K562 (cell line): ENCODE data around the gene TMEM204. TPM values are rescaled to one million over a fixed set of nuclear protein-coding genes. Genes with fewer than 3 reads are reported as not detected.

ENCODE experiments used
- ATAC-seq: fragments of 200-7000 bp; cut with Tn5 transposase; 3 replicates; pipeline ENCODE4 v1.9.1; 2020; ENCODE audit warnings: moderate library complexity
- BruUV-seq: library from RNA; stranded (reverse); fragments of 400-500 nt; replicated peaks from 2 replicates; lab custom pipeline; 2021; lab: Mats Ljungman, UMichigan
- CTCF ChIA-PET: fragments of 300-600 bp; formaldehyde crosslinking; extraction: SDS; loops from one replicate; lab custom pipeline; 2021; ENCODE audit warnings: low intra/inter-chr PET ratio; lab: Yijun Ruan, JAX
- POLR2A ChIA-PET: fragments of 300-600, 350-650 bp; sonication (Branson Sonifier 250); formaldehyde crosslinking; extraction: SDS; loops from one replicate; lab custom pipeline; 2021; ENCODE audit warnings: antibody characterized with exemption, inconsistent platforms; lab: Yijun Ruan, JAX
- DNase-seq, 4 experiments: peaks; one replicate each; pipeline versions ENCODE4 v3.0.0 to v3.0.0-alpha.2; 2011 to 2018; ENCODE audit warnings: low spot score in 3 of 4, mixed read lengths in 3 of 4; ENCODE audit errors: extremely low read depth in 1 of 4
- FAIRE-seq: peaks from 2 replicates; lab custom pipeline; 2011; peaks lifted over from hg19 to GRCh38; lab: Jason Lieb, UNC
- H2AFZ ChIP-seq: 2 replicates; pipeline ENCODE4 v1.6.0; 2011; ENCODE audit warnings: low read depth, low read length, control low read depth, inconsistent platforms
- H3K27ac ChIP-seq: fragments of 200-600 bp; 3 replicates; pipeline ENCODE4 v1.8.0; 2011; ENCODE audit warnings: low read depth, mild to moderate bottlenecking, control low read depth, inconsistent platforms, low read length, moderate library complexity, mixed read lengths; ENCODE audit errors: extremely low read depth
- H3K27me3 ChIP-seq, 2 experiments: fragments of 300-600 bp in 1 of 2; 2 replicates in 1 of 2; 3 replicates in 1 of 2; pipeline versions ENCODE4 v1.6.0 to v1.8.0; 2011; ENCODE audit warnings: inconsistent platforms in 2 of 2, low read length in 2 of 2, mild to moderate bottlenecking in 1 of 2, mixed read lengths in 1 of 2, moderate library complexity in 1 of 2; ENCODE audit not compliant: control insufficient read depth in 2 of 2, insufficient read depth in 2 of 2
- H3K36me3 ChIP-seq: fragments of 300-600 bp; 3 replicates; pipeline ENCODE4 v1.8.0; 2011; ENCODE audit warnings: mild to moderate bottlenecking, low read length, inconsistent platforms; ENCODE audit not compliant: control insufficient read depth, insufficient read depth
- H3K4me1 ChIP-seq, 2 experiments: fragments of 200-600 bp in 1 of 2; replicated peaks in 1 of 2; 2 replicates in 1 of 2; 3 replicates in 1 of 2; pipeline versions ENCODE4 v1.5.1 to v1.8.0; 2011; ENCODE audit warnings: inconsistent platforms in 2 of 2, low read length in 2 of 2, mild to moderate bottlenecking in 1 of 2, mixed read lengths in 1 of 2, moderate library complexity in 1 of 2; ENCODE audit not compliant: control insufficient read depth in 2 of 2, insufficient read depth in 2 of 2
- H3K4me2 ChIP-seq: 2 replicates; pipeline ENCODE4 v1.6.1; 2011; ENCODE audit warnings: low read length, control low read depth, inconsistent platforms, mixed read lengths; ENCODE audit not compliant: insufficient read depth
- H3K4me3 ChIP-seq: fragments of 200-600 bp; sonication (generic), shearing (Covaris generic); 2 replicates; pipeline ENCODE4 v1.5.1; 2016; ENCODE audit warnings: control low read depth, inconsistent platforms
- H3K79me2 ChIP-seq: fragments of 200-600 bp; 3 replicates; pipeline ENCODE4 v1.8.0; 2011; ENCODE audit warnings: low read length, inconsistent platforms; ENCODE audit not compliant: control insufficient read depth, insufficient read depth
- H3K9ac ChIP-seq, 2 experiments: 2 replicates each; pipeline versions ENCODE4 v1.6.0 to v1.6.1; 2011; ENCODE audit warnings: low read depth in 2 of 2, low read length in 2 of 2, control low read depth in 1 of 2, inconsistent platforms in 1 of 2, mild to moderate bottlenecking in 1 of 2, mixed read lengths in 1 of 2; ENCODE audit not compliant: insufficient read depth in 1 of 2
- H3K9me1 ChIP-seq: one replicate; pipeline ENCODE4 v1.6.0; 2011; ENCODE audit warnings: inconsistent platforms, mild to moderate bottlenecking, low read length, moderate library complexity; ENCODE audit not compliant: control insufficient read depth, insufficient read depth
- H3K9me3 ChIP-seq: replicated peaks from 2 replicates; pipeline ENCODE4 v1.5.1; 2011; ENCODE audit warnings: low read depth, low read length, inconsistent platforms; ENCODE audit not compliant: control insufficient read depth, insufficient read depth
- H4K20me1 ChIP-seq: replicated peaks from 2 replicates; pipeline ENCODE4 v1.6.1; 2011; ENCODE audit warnings: low read length, inconsistent platforms, mixed read lengths; ENCODE audit not compliant: control insufficient read depth, insufficient read depth
- BRCA1 ChIP-seq, 2 experiments: fragments of 450-650 bp in 1 of 2; sonication (generic) in 1 of 2; formaldehyde crosslinking in 1 of 2; IDR thresholded peaks; 2 replicates each; pipeline versions ENCODE4 v1.5.0 to v1.6.1; 2017 to 2020; ENCODE audit warnings: mild to moderate bottlenecking in 1 of 2, missing genetic modification reagents in 1 of 2
- CBFA2T3 ChIP-seq: fragments of 450-650 bp; IDR thresholded peaks from 2 replicates; pipeline ENCODE4 v1.6.1; 2017
- E2F5 ChIP-seq: sonication (generic); formaldehyde crosslinking; IDR thresholded peaks from 2 replicates; pipeline ENCODE4 v1.8.0; 2022; ENCODE audit warnings: mild to moderate bottlenecking, missing genetic modification reagents
- EZH2 ChIP-seq: IDR thresholded peaks from 2 replicates; pipeline ENCODE4 v1.6.1; 2012; ENCODE audit warnings: low read depth, mild to moderate bottlenecking, inconsistent platforms, low read length, borderline replicate concordance
- FOXM1 ChIP-seq, 2 experiments: fragments of 450-650 bp in 1 of 2; sonication (generic) in 1 of 2; formaldehyde crosslinking in 1 of 2; IDR thresholded peaks; 2 replicates each; pipeline versions ENCODE4 v1.6.1 to v1.9.0; 2017 to 2022; ENCODE audit warnings: low read depth in 2 of 2, mild to moderate bottlenecking in 2 of 2, missing genetic modification reagents in 1 of 2, moderate library complexity in 1 of 2
- MXD1 ChIP-seq: fragments of 250-450 bp; sonication (Bioruptor Pico); IDR thresholded peaks from 2 replicates; pipeline ENCODE4 v1.8.0; 2021; ENCODE audit warnings: borderline replicate concordance, mild to moderate bottlenecking, moderate library complexity; ENCODE audit not compliant: poor library complexity, severe bottlenecking
- NR1H2 ChIP-seq: sonication (generic); formaldehyde crosslinking; IDR thresholded peaks from 2 replicates; pipeline ENCODE4 v1.4.0; 2020; ENCODE audit warnings: mild to moderate bottlenecking, missing genetic modification reagents
- PHF20 ChIP-seq: fragments of 450-650 bp; IDR thresholded peaks from 2 replicates; pipeline ENCODE4 v1.6.1; 2018; ENCODE audit not compliant: partially characterized antibody
- RNF2 ChIP-seq: sonication (generic); IDR thresholded peaks from 2 replicates; pipeline ENCODE4 v1.6.1; 2016
- SLC30A9 ChIP-seq: fragments of 250-450 bp; sonication (Bioruptor Pico); IDR thresholded peaks from 2 replicates; pipeline ENCODE4 v1.8.0; 2022; ENCODE audit warnings: mild to moderate bottlenecking, moderate library complexity
- SMARCE1 ChIP-seq: fragments of 450-650 bp; IDR thresholded peaks from 2 replicates; pipeline ENCODE4 v1.7.1; 2016; ENCODE audit warnings: mild to moderate bottlenecking
- SRSF7 ChIP-seq: fragments of 200-400 bp; formaldehyde crosslinking; optimal IDR thresholded peaks from 2 replicates; pipeline ENCODE3; 2017; ENCODE audit warnings: mild to moderate bottlenecking, low read depth, low read length
- STAT5A ChIP-seq: IDR thresholded peaks from 2 replicates; pipeline ENCODE4 v1.6.1; 2012; ENCODE audit warnings: low read length, inconsistent platforms, borderline replicate concordance
- TAF7 ChIP-seq: fragments of 450-650 bp; IDR thresholded peaks from 2 replicates; pipeline ENCODE4 v1.6.1; 2016; ENCODE audit warnings: missing genetic modification characterization, missing compliant biosample characterization
- TEAD1 ChIP-seq, 2 experiments: fragments of 450-650 bp in 1 of 2; sonication (generic) in 1 of 2; formaldehyde crosslinking; IDR thresholded peaks; 2 replicates each; pipeline versions ENCODE4 v1.4.0 to v1.8.0; 2020 to 2022; ENCODE audit warnings: mild to moderate bottlenecking in 2 of 2, missing genetic modification reagents in 1 of 2
- ZBTB43 ChIP-seq: sonication (generic); formaldehyde crosslinking; IDR thresholded peaks from 2 replicates; pipeline ENCODE4 v1.8.0; 2023; ENCODE audit warnings: mild to moderate bottlenecking, missing genetic modification reagents
- ZNF280A ChIP-seq: fragments of 450-650 bp; IDR thresholded peaks from 2 replicates; pipeline ENCODE4 v1.6.1; 2018; ENCODE audit warnings: mild to moderate bottlenecking, low read depth; ENCODE audit not compliant: partially characterized antibody
- ZNF507 ChIP-seq: conservative IDR thresholded peaks from 2 replicates; pipeline ENCODE4 v1.6.1; 2017; ENCODE audit warnings: missing genetic modification characterization, missing compliant biosample characterization
- WGBS: fragments of 100-300 bp; shearing (Covaris generic); methylation state at CpG from one replicate; pipeline ENCODE4 v1.1.6; 2016; ENCODE audit warnings: low coverage, mixed read lengths; ENCODE audit not compliant: insufficient coverage; ENCODE audit errors: missing lambda C conversion rate; 5-methylcytosine and 5-hydroxymethylcytosine counted together
- in situ Hi-C: fragments of 300-500 bp; cut with MboI; formaldehyde crosslinking; loops from 4 replicates; pipeline ENCODE4 v1.15.0; 2018; ENCODE audit warnings: inconsistent platforms, mixed read lengths
- intact Hi-C: fragments of 100-400 bp; cut with micrococcal nuclease; formaldehyde crosslinking; loops from 2 replicates; pipeline ENCODE4 v1.14.2; 2022
- polyA plus RNA-seq, 8 experiments: library from polyadenylated mRNA; depleted of rRNA in 4 of 8; stranded (reverse) in 5 of 8; unstranded in 3 of 8; fragments of >200 nt; fragmentation: Nextera tagmentation in 2 of 8; fragmentation: Illumina TruSeq in 1 of 8; extraction: Ambion mirVana in 2 of 8; extraction: Trizol in 1 of 8; gene quantifications; 2 replicates each; pipeline versions ENCODE4 v1.2.1 to v1.2.3, GENCODE V29; 2011 to 2014; ENCODE audit warnings: inconsistent platforms in 1 of 8, missing spikeins in 1 of 8
- total RNA-seq, 7 experiments: library from RNA; depleted of rRNA in 6 of 7; stranded (reverse); fragments of >200 nt in 6 of 7; fragmentation: Illumina TruSeq in 2 of 7; extraction: Trizol in 2 of 7; gene quantifications; 2 replicates each; pipeline versions ENCODE4 v1.2.1 to v1.2.3, GENCODE V29; 2011 to 2021; ENCODE audit warnings: low replicate concordance in 1 of 7

TMEM204 gene
- total and polyA plus RNA-seq, 9 of the 15 experiments (the other 6 are each of a cell fraction or from before 2014, with no cell fraction given): 0.04 to 0.18 TPM; not detected in 7

- H3K9me3 ChIP-seq: no peaks in the 10 kb centered on the region
- H2AFZ ChIP-seq: no peak overlapping the region
- no peaks in the 10 kb centered on the region for H4K20me1 ChIP-seq
- CTCF ChIA-PET: no interaction called here
- no peaks in the 10 kb centered on the region for H3K36me3 ChIP-seq
- intact Hi-C loops: no loop called here
- H3K79me2 ChIP-seq: no peaks in the 10 kb centered on the region
- peak overlapping the region in 1 of 2 experiments; percentile 31; a peak in 1 of 4 replicates for H3K9ac ChIP-seq
- H3K27me3 ChIP-seq: no peaks in the 10 kb centered on the region
- DNase-seq: no peak
- no peak for FAIRE-seq
- in situ Hi-C loops: no loop called here
- H3K9me1 ChIP-seq: no peaks in the 10 kb centered on the region
- no peak overlapping the region for H3K4me3 ChIP-seq
- no peak overlapping the region for H3K4me2 ChIP-seq
- POLR2A ChIA-PET: no interaction called here
- peaks cover 11 to 64% of the 10 kb centered on the region in 2 experiments; a peak in 4 of 5 replicates for H3K4me1 ChIP-seq
- ATAC-seq: no peak; the same call in 2 of the 3 replicates
- WGBS: 65% methylated on average over 2 of the region's 2 CpGs
- BruUV-seq: no TSS peak
- no peak overlapping the region for H3K27ac ChIP-seq
- TF ChIP-seq MXD1 (CRISPR knock-in tag) (no peak), FOXM1 (IDR thresholded peaks at IDR 0.05; ENCODE audit: low read depth) (no peak), FOXM1 (CRISPR knock-in tag; IDR thresholded peaks at IDR 0.05; ENCODE audit: low read depth) (no peak), SMARCE1 (no peak), SLC30A9 (CRISPR knock-in tag) (no peak), TAF7 (tag) (no peak), ZBTB43 (CRISPR knock-in tag) (no peak), NR1H2 (CRISPR knock-in tag) (no peak), ZNF280A (no peak), ZNF507 (tag) (no peak), RNF2 (no peak), BRCA1 (IDR thresholded peaks at IDR 0.05) (no peak), BRCA1 (CRISPR knock-in tag; IDR thresholded peaks at IDR 0.05) (no peak), SRSF7 (no peak), E2F5 (no peak), TEAD1 (CRISPR knock-in tag; IDR thresholded peaks at IDR 0.05) (no peak), STAT5A (no peak), PHF20 (no peak), EZH2 (no peak), CBFA2T3 (no peak)
These were observed 8.7 kb downstream of the TMEM204 start for GRCh38 chr16:1542166-1542500.
